ENCODE data around the gene EZR. TPM values are rescaled to one million over a fixed set of nuclear protein-coding genes. Genes with fewer than 3 reads are reported as not detected.
"Not testable (repeated sequence)": the region's sequence is repeated elsewhere in the genome, so short reads cannot be mapped to it uniquely, and the experiment has no call there.

Gene EZR
- total RNA-seq, 1 experiment from 2014 or later, result 277 TPM

GRCh38 chr6:158798311-158798710, 20.9 kb downstream of the EZR start:
- no peak for DNase-seq (ENCODE audit: low spot score)

GRCh38 chr6:158797331-158798310, 21.5 kb downstream of the EZR start:
- DNase-seq (ENCODE audit: low spot score), result no peak

GRCh38 chr6:158796353-158796752, 22.8 kb downstream of the EZR start:
- DNase-seq (ENCODE audit: low spot score), result no peak

GRCh38 chr6:158795516-158795915, 23.7 kb downstream of the EZR start:
- DNase-seq (ENCODE audit: low spot score), result no peak

DNA sequence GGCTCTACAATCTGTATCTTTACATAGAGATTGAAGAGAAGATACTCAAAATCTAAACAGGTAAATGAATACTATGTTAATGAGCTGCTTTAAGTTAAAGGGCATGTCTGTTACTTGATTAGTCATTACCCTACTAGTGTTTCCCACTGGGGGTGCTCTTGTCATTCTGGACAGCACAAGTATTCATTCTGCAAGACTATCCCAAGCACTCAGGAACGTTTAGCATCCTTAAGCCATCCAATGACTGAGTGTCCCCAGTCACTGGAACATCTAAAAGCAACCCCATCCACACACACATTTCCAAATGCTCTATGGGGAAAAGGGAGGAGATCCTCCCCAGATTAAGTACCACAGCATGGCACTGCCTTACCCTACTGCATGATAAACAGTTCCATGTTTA, 25.7 kb downstream of the EZR start:
- peak; percentile 65 for DNase-seq (ENCODE audit: low spot score)

- DNase-seq (ENCODE audit: low spot score), result not testable (repeated sequence)
Measured at GRCh38 chr6:158792505-158792904, 26.7 kb downstream of the EZR start.

- DNase-seq (ENCODE audit: low spot score), result no peak
Measured at GRCh38 chr6:158791274-158791855, 27.8 kb downstream of the EZR start.

- DNase-seq (ENCODE audit: low spot score), result no peak
Measured at GRCh38 chr6:158789115-158789917, 29.9 kb downstream of the EZR start.

GRCh38 chr6:158787395-158787794, 31.8 kb downstream of the EZR start:
- no peak for DNase-seq (ENCODE audit: low spot score)

- DNase-seq (ENCODE audit: low spot score), result no peak
Measured at GRCh38 chr6:158786645-158787304, 32.4 kb downstream of the EZR start.

DNA sequence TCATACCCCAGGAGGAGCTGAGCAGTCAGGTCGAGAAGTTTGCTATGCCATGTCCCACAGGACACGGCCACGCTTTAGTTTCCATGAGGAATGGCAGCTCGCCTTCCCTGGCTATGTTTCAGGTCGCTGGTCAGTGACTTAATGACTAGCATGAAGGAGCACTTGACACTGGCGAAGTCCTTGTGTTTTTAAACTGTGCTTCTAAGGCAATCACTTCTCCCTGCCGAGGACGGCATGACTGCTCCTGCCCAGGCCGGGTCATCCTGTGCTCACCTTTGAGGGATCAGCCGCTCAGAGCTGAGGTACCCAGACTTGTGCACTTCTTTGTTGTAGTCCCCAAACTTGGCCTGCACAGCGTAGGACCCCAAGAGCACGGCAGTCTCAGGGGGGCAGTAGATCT, 34.1 kb downstream of the EZR start:
- DNase-seq (ENCODE audit: low spot score), result no peak

DNA sequence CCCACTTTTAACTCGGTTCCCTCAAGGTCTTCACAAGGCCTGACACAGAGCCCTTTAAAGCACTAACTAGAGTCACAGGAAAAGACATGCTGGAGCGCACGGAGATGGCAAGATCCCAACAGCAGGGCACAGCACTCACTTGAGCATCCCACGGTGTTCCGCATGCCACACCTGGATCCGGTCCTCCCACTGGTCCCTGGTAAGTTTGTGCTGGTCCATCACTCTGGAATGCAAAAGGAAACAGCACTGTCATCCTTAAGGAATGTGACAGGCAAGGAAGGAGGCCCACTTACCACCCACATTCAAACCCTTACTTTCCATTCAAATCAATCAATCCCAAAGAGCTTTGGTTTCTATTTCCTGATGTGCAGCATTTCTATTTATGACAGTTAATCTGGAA, 34.7 kb downstream of the EZR start:
- DNase-seq (ENCODE audit: low spot score), result no peak

DNA sequence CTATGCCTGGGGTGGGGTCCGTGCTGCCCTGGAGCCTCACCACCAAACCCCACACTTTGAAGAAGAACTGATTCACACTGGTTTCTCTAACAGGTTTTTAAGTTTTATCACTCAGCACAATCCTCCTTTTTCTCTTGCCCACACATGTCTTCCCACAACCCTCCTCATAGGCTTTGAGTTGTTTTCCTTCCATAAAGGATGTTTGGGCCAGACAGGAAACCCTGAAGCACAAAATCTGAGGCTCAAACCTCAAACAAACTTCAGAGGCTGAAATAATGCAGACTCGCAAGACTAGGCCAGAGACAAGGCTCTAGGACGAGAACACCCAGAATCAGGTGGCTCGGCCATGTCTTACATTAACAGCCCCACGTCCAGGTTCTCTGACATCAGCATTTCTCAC, 35.3 kb downstream of the EZR start:
- DNase-seq (ENCODE audit: low spot score), result no peak

- no peak for DNase-seq (ENCODE audit: low spot score)
Measured at GRCh38 chr6:158783167-158783450, 36.1 kb downstream of the EZR start.

DNA sequence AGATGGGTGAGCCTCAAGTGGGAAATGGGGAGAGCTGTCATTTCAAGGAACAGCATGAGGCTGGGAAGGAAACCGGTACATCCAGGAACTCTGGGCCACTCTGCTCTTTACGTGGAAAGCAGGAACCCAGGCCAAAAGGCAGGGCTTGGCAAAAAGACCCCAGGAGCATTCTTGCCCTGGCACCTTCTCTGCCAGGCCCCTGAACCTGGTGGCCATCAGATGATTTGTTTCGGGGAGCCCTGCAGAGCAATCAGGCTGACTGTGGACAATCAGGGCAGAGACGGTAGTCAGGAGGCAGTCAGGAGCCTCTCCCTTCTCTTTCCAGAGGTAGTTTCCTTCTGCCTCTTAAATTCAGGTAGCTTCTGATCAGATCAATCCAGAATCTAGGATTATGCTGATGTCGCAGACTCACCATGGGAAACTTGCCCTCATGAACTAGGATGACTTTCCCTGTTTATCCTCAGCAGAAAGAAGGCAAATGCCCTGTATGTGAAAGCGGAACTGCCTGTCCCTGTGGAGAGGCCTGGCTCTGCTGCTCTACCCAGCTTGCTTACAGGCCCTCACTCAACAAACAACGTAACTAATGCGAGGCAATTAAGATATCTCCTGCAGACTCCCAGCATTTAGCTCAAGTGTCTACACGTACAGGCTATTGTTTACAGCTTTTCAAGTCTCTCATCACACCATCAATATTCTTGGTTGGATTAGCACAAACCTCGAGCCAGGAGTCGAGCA, 36.6 kb downstream of the EZR start:
- no peak for DNase-seq (ENCODE audit: low spot score)

GRCh38 chr6:158781692-158782373, 37.3 kb downstream of the EZR start:
- no peak for DNase-seq (ENCODE audit: low spot score)

DNA sequence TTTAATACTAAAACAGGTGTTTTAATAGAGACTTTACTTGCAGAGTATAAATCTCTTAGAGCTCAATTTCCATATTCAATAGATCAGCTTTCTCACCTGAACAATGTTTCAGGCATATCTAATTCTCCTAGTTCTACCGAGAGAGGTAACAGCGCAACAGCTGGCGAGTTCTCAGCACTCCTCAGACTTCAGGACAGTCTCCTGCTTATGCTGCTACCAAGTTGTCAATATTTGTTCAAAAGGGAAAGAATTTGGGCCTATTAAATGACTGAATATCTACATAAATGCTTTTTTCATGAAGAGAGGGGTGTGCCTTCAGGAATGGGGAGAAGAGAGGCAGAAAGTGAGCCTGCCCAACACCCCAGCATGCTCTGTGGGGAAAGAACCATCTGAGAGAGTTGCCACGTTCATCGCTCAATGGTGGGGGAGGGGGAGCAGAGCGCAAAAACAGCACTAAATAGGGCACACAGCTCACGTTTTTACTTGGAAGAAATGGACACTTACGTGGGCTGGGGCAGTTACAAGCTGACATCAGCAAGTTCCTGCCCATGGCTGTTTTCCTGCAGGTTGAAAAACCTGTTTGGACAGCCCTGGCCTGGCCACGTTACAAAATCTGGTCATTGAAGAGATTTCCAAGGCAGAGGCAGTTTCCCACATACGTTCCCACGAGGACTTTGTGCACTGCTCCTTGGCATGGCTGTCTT, 38.0 kb downstream of the EZR start:
- DNase-seq (ENCODE audit: low spot score), result peak; percentile 71

DNA sequence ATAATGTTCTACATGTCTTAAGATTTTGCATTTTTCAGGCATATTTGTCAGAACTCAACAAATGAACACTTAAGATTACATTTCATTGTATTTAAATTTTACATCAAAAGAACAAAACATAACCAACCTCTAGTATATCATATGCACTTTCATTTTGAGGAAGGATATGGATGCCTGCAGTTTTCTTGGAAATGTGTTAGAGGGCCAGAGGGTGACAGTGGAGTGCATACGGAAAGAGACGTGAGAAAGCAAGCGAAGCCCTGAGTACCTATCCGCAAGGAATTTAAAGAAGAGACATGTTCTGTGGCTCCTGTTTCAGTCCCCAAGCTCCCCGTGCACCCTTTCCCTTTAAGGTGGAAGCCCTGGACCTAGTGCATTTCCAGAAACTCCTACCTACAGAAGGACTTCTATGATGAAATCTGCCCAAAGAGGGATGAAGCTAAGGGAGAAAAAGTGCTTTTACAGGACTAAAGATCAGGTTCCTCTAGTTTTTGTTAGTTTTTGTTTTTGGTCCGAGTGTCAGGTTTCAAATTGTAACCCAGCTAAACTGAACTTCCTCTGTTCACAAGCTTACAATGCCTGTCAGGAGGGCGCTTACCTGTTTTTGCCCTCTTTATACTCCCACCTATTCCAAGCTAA, 38.8 kb downstream of the EZR start:
- no peak for DNase-seq (ENCODE audit: low spot score)

- DNase-seq (ENCODE audit: low spot score), result no peak
Measured at GRCh38 chr6:158778005-158778527, 41.1 kb downstream of the EZR start.

All from HT-29 (cell line).